ENCODE measurements around the gene SECISBP2L. TPM values are rescaled to one million over a fixed set of nuclear protein-coding genes. Genes with fewer than 3 reads are reported as not detected.

The SECISBP2L gene
- total RNA-seq, 2 experiments from 2014 or later = 34.8 to 38.6 TPM

DNA sequence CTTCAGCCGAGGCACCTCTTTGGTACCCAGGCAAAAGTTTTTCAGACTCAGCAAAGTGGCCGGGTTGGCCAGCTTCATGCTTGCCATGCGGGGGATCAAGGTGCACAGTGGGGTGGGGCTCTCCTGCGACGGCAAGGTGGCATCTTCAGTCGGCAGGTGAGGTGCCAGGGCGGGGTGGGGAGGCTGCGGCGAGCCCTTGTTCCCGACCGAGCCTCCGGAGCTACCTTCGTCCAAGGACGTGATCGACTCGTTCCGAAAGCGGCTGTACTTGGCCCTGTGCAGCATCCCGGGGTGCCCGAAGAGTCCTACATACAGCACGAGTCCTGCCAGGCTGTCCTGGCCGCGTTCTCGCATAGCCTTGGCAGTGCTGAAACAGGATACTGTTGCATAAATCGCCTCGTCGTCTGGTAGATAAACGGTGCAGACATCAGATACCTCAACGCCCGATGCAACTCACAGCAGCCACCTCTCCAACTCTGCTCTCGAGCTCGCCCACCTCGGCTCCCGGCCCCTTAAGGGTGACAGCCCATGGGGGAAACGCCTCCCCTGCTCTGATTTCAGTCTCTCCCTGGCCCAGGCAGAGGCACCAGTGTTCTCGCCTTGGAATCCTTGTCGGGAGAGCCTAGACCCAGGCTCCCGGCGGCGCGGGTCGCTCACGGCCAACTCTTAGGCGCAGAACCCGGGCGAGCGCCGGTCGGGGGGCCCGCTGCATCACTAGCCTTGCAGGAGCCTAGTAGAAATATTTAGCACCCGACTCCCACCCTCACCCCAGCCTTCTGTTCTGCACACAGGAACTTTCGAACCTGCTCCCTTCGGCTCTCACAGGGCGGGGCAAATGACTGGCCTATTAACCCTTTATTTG, 83.4 kb downstream of the SECISBP2L start:
- ATAC-seq (ENCODE audit: low read depth) (no peak), DNase-seq (peak; percentile 43)
- POLR2A ChIA-PET = interaction anchor here (0.7 to 2.9 kb wide), 3 partner anchors 13 to 1019 kb away, joined by 3 to 10 read pairs (median 4); partner anchors contain the start of gene EID1
- peaks cover 30% of the 10 kb centered on the region for H3K27me3 Mint-ChIP-seq
- no peaks in the 10 kb centered on the region for H3K9me3 Mint-ChIP-seq
- peaks cover 33% of the 10 kb centered on the region for H3K4me1 Mint-ChIP-seq
- H3K27ac Mint-ChIP-seq = no peak overlapping the region
- H3K36me3 Mint-ChIP-seq = peaks cover 5% of the 10 kb centered on the region
- H3K4me3 Mint-ChIP-seq = peak overlapping the region; percentile 78

DNA sequence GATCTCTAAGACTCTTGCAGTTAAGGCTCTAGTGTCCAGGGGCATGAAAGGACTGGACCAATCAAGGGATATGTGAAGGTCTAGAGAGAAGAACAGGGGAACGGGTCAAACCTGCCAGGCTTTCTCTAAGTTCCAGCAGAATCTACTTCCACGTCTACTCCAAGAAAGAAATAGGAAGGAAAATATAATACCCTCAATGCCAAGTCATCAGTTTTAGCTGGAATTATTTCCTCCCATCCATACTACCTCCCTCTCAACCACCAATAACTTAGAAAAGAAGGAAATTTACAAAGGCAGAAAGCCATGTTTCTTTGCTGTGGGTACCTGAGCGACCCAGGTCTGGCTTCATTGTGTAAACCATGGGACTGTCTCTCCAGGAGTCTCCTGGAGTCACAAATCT, 90.3 kb downstream of the SECISBP2L start:
- POLR2A ChIA-PET = no interaction called here
- H3K4me3 Mint-ChIP-seq = no peak overlapping the region
- ATAC-seq (ENCODE audit: low read depth) = no peak
- no peak overlapping the region for H3K27ac Mint-ChIP-seq
- H3K27me3 Mint-ChIP-seq = peaks cover 16% of the 10 kb centered on the region
- no peaks in the 10 kb centered on the region for H3K36me3 Mint-ChIP-seq
- no peaks in the 10 kb centered on the region for H3K4me1 Mint-ChIP-seq
- H3K9me3 Mint-ChIP-seq = no peaks in the 10 kb centered on the region
- no peak for DNase-seq

DNA sequence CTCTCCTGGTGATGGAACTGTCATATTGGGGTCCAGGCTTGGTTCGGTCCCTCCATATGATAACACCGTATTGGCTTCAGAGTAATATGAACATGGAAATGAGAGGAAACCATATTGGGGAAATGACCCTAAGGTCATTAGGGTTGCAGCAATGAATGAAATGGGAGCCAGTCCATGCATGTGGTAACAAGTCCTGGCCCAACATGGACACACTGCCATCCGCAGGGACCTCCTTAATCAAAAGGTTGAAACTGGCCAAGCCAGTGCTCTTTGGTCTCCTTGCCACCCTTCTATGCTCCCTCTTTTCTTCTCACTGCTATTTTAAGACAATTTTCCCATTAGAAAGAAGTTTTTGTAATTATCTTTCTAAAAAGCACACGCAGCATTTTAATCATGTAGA, 90.9 kb downstream of the SECISBP2L start:
- DNase-seq = no peak
- Mint-ChIP-seq H3K27ac (no peak overlapping the region), H3K9me3 (no peaks in the 10 kb centered on the region), H3K4me1 (no peaks in the 10 kb centered on the region), H3K4me3 (no peak overlapping the region), H3K36me3 (no peaks in the 10 kb centered on the region), H3K27me3 (peaks cover 16% of the 10 kb centered on the region)
- POLR2A ChIA-PET = no interaction called here
- ATAC-seq (ENCODE audit: low read depth) = no peak

DNA sequence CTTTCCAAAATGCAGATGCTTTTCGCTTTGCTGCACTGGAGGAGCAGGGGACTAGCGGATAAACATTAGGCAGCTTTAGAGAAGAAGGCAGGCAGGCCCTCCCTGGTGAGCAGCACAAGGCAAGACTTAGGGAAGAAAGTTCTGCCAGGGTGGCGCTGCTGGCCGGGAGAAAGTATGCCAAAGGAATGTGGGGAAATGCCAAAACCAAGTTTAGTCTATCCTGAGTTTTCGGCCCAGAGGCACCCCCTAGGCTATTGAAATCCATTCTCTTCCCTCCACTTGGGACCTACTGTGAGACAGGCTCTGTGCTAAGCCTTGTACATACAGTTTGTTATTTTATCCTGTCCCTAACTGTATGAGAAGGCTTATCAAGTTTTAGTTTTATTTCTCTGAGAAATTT, 91.7 kb downstream of the SECISBP2L start:
- Mint-ChIP-seq H3K4me1 (no peaks in the 10 kb centered on the region), H3K4me3 (no peak overlapping the region)

DNA sequence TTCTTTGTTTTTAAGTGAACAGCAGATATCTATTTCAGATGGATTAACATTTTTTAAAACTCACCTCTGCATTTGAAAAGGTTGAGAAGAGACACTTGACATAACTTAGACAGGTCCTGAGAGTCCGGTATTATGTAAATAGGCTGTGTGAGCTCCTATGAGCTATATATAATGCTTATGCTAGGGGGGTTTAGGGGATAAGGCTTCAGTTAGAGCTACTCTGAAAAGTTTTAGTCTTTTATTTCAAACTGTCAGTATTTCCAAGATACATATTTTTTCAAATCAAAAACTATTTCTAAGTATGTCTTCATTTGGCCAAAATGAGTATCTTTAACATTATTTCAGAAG, 99.4 kb downstream of the SECISBP2L start:
- DNase-seq (no peak), ATAC-seq (ENCODE audit: low read depth) (no peak)
- Mint-ChIP-seq H3K27me3 (peaks cover 7% of the 10 kb centered on the region), H3K4me1 (peaks cover 13% of the 10 kb centered on the region), H3K4me3 (no peak overlapping the region), H3K36me3 (no peaks in the 10 kb centered on the region), H3K27ac (no peak overlapping the region), H3K9me3 (peaks cover 2% of the 10 kb centered on the region)
- POLR2A ChIA-PET = no interaction called here

More for the DNA sequence above, 91.7 kb downstream of the SECISBP2L start:
- ATAC-seq (ENCODE audit: low read depth) (no peak), DNase-seq (no peak)
- H3K27ac Mint-ChIP-seq = no peak overlapping the region
- H3K27me3 Mint-ChIP-seq = peaks cover 10% of the 10 kb centered on the region
- no peaks in the 10 kb centered on the region for H3K9me3 Mint-ChIP-seq
- POLR2A ChIA-PET = no interaction called here
- H3K36me3 Mint-ChIP-seq = no peaks in the 10 kb centered on the region

DNA sequence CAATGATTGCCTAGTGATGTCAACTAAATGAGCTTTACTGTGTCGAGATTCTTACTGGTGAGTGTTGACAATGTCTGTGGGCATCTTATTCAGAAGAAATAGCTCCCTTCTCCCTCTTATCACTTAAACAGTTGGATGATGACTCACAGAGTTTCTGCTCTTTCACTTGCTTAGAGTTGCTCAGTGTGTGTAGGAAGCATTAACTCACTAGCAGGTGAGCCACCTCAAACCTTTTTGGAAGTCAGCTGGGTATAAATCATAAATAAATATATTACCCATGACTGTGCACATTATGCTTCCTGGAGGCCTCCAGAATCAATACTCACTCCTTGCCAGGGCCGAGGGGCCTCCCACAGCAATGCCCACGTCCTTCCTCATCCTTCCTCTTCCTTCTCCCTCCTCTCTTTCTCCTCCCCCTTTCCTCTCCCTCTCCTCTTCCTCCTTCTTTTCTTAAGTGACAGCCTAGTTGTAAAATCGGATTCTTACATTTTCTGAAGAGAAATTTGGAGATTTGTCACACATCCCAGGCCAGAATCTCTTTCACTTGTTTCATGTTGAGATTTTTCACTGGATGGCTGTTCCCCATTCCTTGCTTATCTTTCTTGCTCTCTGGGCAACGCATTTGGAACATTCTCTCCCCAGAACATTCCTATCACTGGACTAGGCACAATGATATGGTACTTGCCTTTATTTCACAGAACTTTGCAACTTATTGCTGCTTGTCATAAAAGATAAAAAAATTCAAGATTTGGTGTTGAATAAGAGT, 100.0 kb downstream of the SECISBP2L start:
- POLR2A ChIA-PET = no interaction called here
- Mint-ChIP-seq H3K4me1 (peaks cover 13% of the 10 kb centered on the region), H3K9me3 (peaks cover 3% of the 10 kb centered on the region), H3K36me3 (no peaks in the 10 kb centered on the region), H3K27me3 (peaks cover 13% of the 10 kb centered on the region), H3K27ac (no peak overlapping the region), H3K4me3 (no peak overlapping the region)
- DNase-seq (no peak), ATAC-seq (ENCODE audit: low read depth) (no peak)

DNA sequence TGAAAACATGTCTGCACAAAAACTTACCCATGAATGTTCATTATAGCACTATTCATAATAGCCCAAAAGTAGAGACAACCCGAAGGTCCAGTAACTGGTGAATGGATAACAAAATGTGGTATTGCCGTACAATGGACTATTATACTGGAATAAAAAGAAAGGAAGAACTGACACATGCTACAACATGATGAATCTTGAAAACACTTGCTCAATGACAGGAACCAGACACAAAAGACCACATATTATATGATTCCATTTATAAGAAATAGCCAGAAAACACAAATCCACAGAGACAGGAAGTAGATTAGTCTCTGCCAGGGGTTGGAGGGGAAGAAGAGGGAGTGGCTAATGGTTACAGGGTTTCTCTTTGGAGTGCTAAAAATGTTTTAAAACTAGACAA, 100.9 kb downstream of the SECISBP2L start:
- ATAC-seq (ENCODE audit: low read depth) (peak; percentile 45), DNase-seq (no peak)
- Mint-ChIP-seq H3K27ac (no peak overlapping the region), H3K36me3 (no peaks in the 10 kb centered on the region), H3K4me3 (no peak overlapping the region), H3K4me1 (peaks cover 13% of the 10 kb centered on the region), H3K9me3 (peaks cover 6% of the 10 kb centered on the region), H3K27me3 (peaks cover 16% of the 10 kb centered on the region)
- POLR2A ChIA-PET = no interaction called here

DNA sequence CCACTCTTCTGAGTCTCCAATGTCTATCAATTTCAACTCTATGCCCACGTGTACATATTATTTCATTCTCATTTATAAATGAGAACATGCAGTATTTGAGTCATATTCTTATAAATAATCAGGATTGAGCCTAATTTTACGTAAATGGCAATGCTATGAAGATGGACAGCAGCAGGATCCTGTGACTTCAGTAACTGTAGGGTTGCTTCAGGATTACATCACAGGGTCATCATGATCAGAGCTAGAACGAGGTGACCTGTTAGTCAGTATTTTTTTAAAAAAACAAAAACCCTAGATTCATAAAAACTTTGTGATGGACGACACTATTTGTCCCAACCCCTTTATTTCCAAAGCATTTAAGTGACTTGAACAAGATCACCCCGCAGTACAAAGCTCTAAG, 104.3 kb downstream of the SECISBP2L start:
- Mint-ChIP-seq H3K4me3 (no peak overlapping the region), H3K36me3 (no peaks in the 10 kb centered on the region), H3K27ac (no peak overlapping the region), H3K27me3 (peaks cover 23% of the 10 kb centered on the region), H3K9me3 (peaks cover 6% of the 10 kb centered on the region), H3K4me1 (peaks cover 13% of the 10 kb centered on the region)
- DNase-seq (no peak), ATAC-seq (ENCODE audit: low read depth) (no peak)
- POLR2A ChIA-PET = no interaction called here

DNA sequence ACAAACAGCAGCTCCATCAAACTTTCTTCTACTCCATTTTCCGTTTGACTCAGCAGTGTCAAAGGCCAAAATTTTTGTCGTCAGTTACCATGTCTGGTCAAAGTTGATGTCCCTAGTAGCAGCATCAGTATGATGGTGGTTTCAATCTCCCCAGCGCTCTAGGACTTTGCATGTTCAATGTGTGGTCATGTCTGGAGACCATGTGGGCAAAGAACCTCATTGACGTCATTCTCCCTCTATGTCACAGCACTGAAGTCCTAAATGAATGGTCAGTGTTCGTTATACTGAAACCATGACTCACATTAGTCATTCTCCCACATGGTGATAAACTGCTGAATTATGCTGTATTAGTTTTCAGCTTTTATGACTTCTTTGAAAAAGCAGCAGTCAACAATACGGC, 105.7 kb downstream of the SECISBP2L start:
- peaks cover 29% of the 10 kb centered on the region for H3K27me3 Mint-ChIP-seq
- no peak overlapping the region for H3K27ac Mint-ChIP-seq
- POLR2A ChIA-PET = no interaction called here
- H3K4me1 Mint-ChIP-seq = peaks cover 4% of the 10 kb centered on the region
- no peaks in the 10 kb centered on the region for H3K36me3 Mint-ChIP-seq
- peaks cover 6% of the 10 kb centered on the region for H3K9me3 Mint-ChIP-seq
- no peak overlapping the region for H3K4me3 Mint-ChIP-seq
- DNase-seq (no peak), ATAC-seq (ENCODE audit: low read depth) (no peak)

DNA sequence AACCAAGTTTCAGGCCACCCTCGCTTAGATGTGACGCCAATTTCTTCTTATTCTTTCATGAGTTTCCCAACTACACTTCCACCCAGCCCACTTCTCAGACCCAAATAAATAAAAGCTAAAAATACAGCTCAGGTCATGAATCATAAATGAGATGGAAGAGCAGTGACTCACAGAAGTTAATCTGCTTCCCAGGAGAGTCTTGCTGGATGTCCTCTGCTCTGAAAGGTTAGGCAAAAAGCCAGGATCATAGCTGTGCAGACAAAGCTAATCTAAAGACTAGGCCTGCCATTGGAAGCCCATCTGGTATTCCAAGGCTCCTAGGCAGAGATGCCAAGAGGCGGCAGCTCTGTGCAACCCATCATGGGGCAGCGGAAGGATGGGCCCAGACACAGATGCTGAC, 106.6 kb downstream of the SECISBP2L start:
- peaks cover 30% of the 10 kb centered on the region for H3K27me3 Mint-ChIP-seq
- H3K9me3 Mint-ChIP-seq = peaks cover 6% of the 10 kb centered on the region
- DNase-seq = no peak

More for the DNA sequence above, 106.6 kb downstream of the SECISBP2L start:
- Mint-ChIP-seq H3K27ac (no peak overlapping the region), H3K4me3 (no peak overlapping the region), H3K36me3 (no peaks in the 10 kb centered on the region), H3K4me1 (no peaks in the 10 kb centered on the region)
- POLR2A ChIA-PET = no interaction called here
- ATAC-seq (ENCODE audit: low read depth) = no peak

Other genes with a start within 250 kb of the SECISBP2L start
- 10 to 100 TPM; 31.1 to 39.2 TPM for gene CEP152, start 235.4 kb downstream of the SECISBP2L start, total RNA-seq
- gene EID1, start 168.3 kb downstream of the SECISBP2L start, total RNA-seq = 10 to 100 TPM; 84.8 to 85.0 TPM
- under 1 TPM; 0.23 to 0.47 TPM for gene SHC4, start 82.5 kb downstream of the SECISBP2L start, total RNA-seq
- gene COPS2, start 109.2 kb upstream of the SECISBP2L start, total RNA-seq = 10 to 100 TPM; 58.9 to 61.1 TPM
- 10 to 100 TPM; 27.2 to 30.6 TPM for gene GALK2, start 123.8 kb upstream of the SECISBP2L start, total RNA-seq